Fibroblast of skin of scalp (primary cell): ENCODE data around the gene KRTAP5-2. TPM values are rescaled to one million over a fixed set of nuclear protein-coding genes. Genes with fewer than 3 reads are reported as not detected.
A peak's percentile ranks its signal among the peaks of the same experiment; 100 is the strongest.
"Not testable (repeated sequence)": the region's sequence is repeated elsewhere in the genome, so short reads cannot be mapped to it uniquely, and the experiment has no call there.

Source experiments
- DNase-seq: peaks from one replicate; pipeline ENCODE4 v3.0.0-alpha.2; 2013
- polyA plus RNA-seq, 2 experiments: library from polyadenylated mRNA; unstranded; fragments of 120-200 nt; gene quantifications; one replicate each; pipeline ENCODE4 v1.2.1, GENCODE V29; 2013; ENCODE audit not compliant: insufficient read length in 2 of 2

The KRTAP5-2 gene
- not detected for polyA plus RNA-seq (2013, experiment 1 of 2; ENCODE audit: insufficient read length)
- not detected for polyA plus RNA-seq (2013, experiment 2 of 2; ENCODE audit: insufficient read length)

GRCh38 chr11:1597994-1598380 lies at the start of gene KRTAP5-2:
Gene KRTAP5-2, minus strand, starts transcription at chr11:1598294. Its CDS starts 44 bp downstream, at chr11:1598250.
- no peak for DNase-seq

GRCh38 chr11:1646540-1646939 lies 48.4 kb upstream of the KRTAP5-2 start:
- not testable (repeated sequence) for DNase-seq

GRCh38 chr11:1645357-1645821 lies 47.3 kb upstream of the KRTAP5-2 start:
- no peak for DNase-seq

- DNase-seq: no peak
Observed at GRCh38 chr11:1644601-1645356, 46.7 kb upstream of the KRTAP5-2 start.

- DNase-seq: no peak
Observed at GRCh38 chr11:1643146-1643690, 45.1 kb upstream of the KRTAP5-2 start.

- no peak for DNase-seq
Observed at GRCh38 chr11:1642288-1643145, 44.4 kb upstream of the KRTAP5-2 start.

- no peak for DNase-seq
Observed at GRCh38 chr11:1641096-1641495, 43.0 kb upstream of the KRTAP5-2 start.

- DNase-seq: peak; percentile 15
Observed at GRCh38 chr11:1640076-1640946, 42.2 kb upstream of the KRTAP5-2 start.

GRCh38 chr11:1639666-1640065 lies 41.6 kb upstream of the KRTAP5-2 start:
- DNase-seq: no peak

- no peak for DNase-seq
Observed at GRCh38 chr11:1639102-1639620, 41.1 kb upstream of the KRTAP5-2 start.

GRCh38 chr11:1638344-1638743 lies 40.2 kb upstream of the KRTAP5-2 start:
- no peak for DNase-seq

GRCh38 chr11:1637628-1638027 lies 39.5 kb upstream of the KRTAP5-2 start:
- DNase-seq: no peak

- no peak for DNase-seq
Observed at GRCh38 chr11:1636291-1636950, 38.3 kb upstream of the KRTAP5-2 start.

GRCh38 chr11:1633864-1634263 lies 35.8 kb upstream of the KRTAP5-2 start:
- no peak for DNase-seq

GRCh38 chr11:1632053-1632714 lies 34.1 kb upstream of the KRTAP5-2 start:
- DNase-seq: no peak

- no peak for DNase-seq
Observed at GRCh38 chr11:1631066-1631568, 33.0 kb upstream of the KRTAP5-2 start.

- DNase-seq: no peak
Observed at GRCh38 chr11:1630271-1630670, 32.2 kb upstream of the KRTAP5-2 start.

GRCh38 chr11:1629326-1630185 lies 31.5 kb upstream of the KRTAP5-2 start, which contains the start of gene KRTAP5-5:
Gene KRTAP5-5, plus strand, starts transcription at chr11:1629775. Its CDS starts 66 bp downstream, at chr11:1629841.
- DNase-seq: no peak
